ENCODE results near the gene RBM18.

Gene RBM18

GRCh38 chr9:122220673-122221182 lies 43.9 kb downstream of the RBM18 start:
- Histone ChIP-seq H3K4me1 (ENCODE audit: control insufficient read depth in 1 of 2, insufficient read depth in 2 of 2, low read length in 2 of 2) (peaks cover 7 to 37% of the 10 kb centered on the region in 2 donors), H3K27ac (ENCODE audit: low read length) (no peak overlapping the region), H3K27me3 (ENCODE audit: low read depth, low read length) (peaks cover 79% of the 10 kb centered on the region), H3K4me3 (ENCODE audit: low read depth in 1 of 2, low read length in 2 of 2) (no peak overlapping the region), H3K36me3 (ENCODE audit: control insufficient read depth in 1 of 2, insufficient read depth in 2 of 2, low read length in 2 of 2) (no peaks in the 10 kb centered on the region), H3K9me3 (ENCODE audit: control insufficient read depth in 1 of 2, low read length in 2 of 2) (no peaks in the 10 kb centered on the region)

GRCh38 chr9:122219856-122220672 lies 44.6 kb downstream of the RBM18 start:
- Histone ChIP-seq H3K4me3 (ENCODE audit: low read depth in 1 of 2, low read length in 2 of 2) (peak overlapping the region; percentile 4 to 46), H3K27ac (ENCODE audit: low read length) (no peak overlapping the region), H3K4me1 (ENCODE audit: control insufficient read depth in 1 of 2, insufficient read depth in 2 of 2, low read length in 2 of 2) (peaks cover 7 to 33% of the 10 kb centered on the region in 2 donors), H3K27me3 (ENCODE audit: low read depth, low read length) (peaks cover 79% of the 10 kb centered on the region), H3K36me3 (ENCODE audit: control insufficient read depth in 1 of 2, insufficient read depth in 2 of 2, low read length in 2 of 2) (no peaks in the 10 kb centered on the region), H3K9me3 (ENCODE audit: control insufficient read depth in 1 of 2, low read length in 2 of 2) (no peaks in the 10 kb centered on the region)

DNA sequence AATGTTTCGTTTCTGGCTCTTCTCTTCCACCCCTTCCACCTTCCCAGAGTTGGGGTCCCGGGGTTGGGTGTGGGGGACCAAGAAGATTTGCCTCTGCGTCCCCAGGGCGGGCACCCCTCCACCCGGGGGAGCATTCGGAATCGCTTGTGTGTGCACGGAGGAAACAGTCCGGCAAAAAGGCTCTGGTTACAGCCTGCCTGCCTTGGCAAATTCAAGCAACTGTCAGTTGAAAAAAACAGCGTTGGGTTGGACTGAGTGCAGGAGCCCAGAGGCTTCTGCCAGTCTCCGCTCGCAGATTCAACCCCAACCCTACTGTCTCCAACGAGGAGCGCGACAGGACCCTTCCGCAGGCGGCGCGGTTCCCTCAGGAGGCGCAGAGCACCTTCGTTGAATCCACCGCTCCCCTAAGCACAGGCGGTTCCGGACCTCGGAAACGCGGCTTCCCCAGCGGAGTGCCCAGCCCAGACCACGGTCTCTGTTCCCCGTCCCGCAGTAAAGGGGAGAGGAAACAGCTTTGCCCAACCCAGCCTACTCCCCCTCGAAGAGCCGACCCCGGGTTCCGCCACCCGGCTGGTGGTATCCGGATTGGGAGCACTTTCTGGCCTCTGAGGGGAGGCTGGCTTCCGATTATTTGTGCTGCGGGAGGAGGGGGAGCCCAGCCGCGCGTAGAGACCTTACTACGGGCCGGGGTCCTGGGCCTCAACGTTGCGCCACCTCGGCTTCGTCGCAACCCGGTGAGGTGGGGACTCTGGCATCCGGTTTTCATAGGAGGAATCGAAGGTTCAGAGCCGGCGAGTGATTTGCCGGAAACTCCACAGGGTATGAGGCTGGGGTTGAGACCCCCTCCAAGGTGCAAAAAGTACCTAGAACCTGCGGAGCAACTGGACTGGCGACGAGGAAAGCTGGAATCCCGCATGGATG lies 45.4 kb downstream of the RBM18 start:
- H3K27me3 ChIP-seq (ENCODE audit: low read depth, low read length) = peaks cover 77% of the 10 kb centered on the region
- peaks cover 7 to 38% of the 10 kb centered on the region in 2 donors for H3K4me1 ChIP-seq (ENCODE audit: control insufficient read depth in 1 of 2, insufficient read depth in 2 of 2, low read length in 2 of 2)
- H3K4me3 ChIP-seq (ENCODE audit: low read depth in 1 of 2, low read length in 2 of 2) = peak overlapping the region; percentile 4 to 46
- H3K9me3 ChIP-seq (ENCODE audit: control insufficient read depth in 1 of 2, low read length in 2 of 2) = no peaks in the 10 kb centered on the region
- no peaks in the 10 kb centered on the region for H3K36me3 ChIP-seq (ENCODE audit: control insufficient read depth in 1 of 2, insufficient read depth in 2 of 2, low read length in 2 of 2)
- no peak overlapping the region for H3K27ac ChIP-seq (ENCODE audit: low read length)

DNA sequence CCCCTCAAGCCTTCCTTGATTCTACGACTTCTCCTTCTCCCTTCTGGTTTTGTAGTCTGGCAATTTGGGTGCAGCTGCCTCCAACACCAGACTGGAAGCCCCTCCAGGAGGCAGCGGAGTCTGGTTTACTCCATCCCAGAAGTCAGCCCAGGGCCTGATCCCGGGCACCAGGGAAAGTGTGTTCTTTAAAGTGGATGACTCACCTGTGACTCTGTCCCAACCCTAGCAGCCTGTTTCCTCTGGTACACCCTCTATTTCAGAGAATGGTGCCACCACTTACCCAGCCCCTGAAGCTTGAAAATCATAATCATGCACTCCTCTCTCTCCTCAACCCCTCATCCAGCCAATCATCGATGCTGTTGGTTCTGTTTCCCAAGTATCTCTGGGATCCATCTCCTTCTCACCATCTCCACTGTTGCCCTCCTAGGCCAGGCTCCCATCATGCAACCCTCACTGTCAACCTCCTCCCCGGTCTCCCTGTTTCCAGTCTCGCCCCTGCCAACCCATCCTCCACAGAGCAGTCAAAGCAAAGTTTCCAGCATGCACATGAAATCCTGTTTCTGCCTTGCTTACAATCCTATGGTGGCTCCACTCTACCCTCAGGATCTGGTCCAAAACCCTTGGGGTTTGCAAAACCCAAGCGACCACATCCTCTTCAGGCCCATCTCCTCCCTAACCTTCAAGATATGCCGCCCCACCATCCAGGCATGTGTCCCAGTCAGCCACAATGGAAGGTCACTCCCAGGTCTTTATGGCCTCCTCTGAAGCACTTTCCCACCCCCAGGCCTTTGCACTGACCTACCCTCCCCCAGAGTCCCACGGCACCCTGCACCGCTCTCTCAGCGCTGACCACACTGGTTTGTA lies 46.3 kb downstream of the RBM18 start:
- no peaks in the 10 kb centered on the region for H3K9me3 ChIP-seq (ENCODE audit: control insufficient read depth in 1 of 2, low read length in 2 of 2)
- peaks cover 7 to 46% of the 10 kb centered on the region in 2 donors for H3K4me1 ChIP-seq (ENCODE audit: control insufficient read depth in 1 of 2, insufficient read depth in 2 of 2, low read length in 2 of 2)

DNA sequence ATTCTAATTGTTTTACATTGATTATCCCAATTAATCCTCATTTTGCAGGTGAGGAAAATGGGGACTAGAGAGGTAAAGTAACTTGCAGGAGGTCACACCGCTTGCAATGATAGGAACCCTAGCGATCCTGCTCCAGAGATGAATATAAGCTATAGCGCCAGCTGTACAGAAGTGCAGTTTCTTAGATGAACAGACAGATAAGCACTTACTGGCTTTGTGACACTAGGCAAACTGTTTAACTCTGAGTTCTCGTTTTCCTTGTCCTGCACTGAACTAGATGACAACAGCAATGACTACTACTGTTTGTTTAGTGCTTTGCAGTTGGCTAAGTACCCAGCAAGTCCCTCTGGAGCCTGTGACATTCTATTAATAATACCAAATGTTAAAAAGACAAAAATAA lies 47.0 kb downstream of the RBM18 start:
- Histone ChIP-seq H3K36me3 (ENCODE audit: control insufficient read depth in 1 of 2, insufficient read depth in 2 of 2, low read length in 2 of 2) (no peaks in the 10 kb centered on the region), H3K9me3 (ENCODE audit: control insufficient read depth in 1 of 2, low read length in 2 of 2) (no peaks in the 10 kb centered on the region), H3K4me1 (ENCODE audit: control insufficient read depth in 1 of 2, insufficient read depth in 2 of 2, low read length in 2 of 2) (peaks cover 7 to 45% of the 10 kb centered on the region in 2 donors), H3K4me3 (ENCODE audit: low read depth in 1 of 2, low read length in 2 of 2) (no peak overlapping the region), H3K27ac (ENCODE audit: low read length) (no peak overlapping the region), H3K27me3 (ENCODE audit: low read depth, low read length) (peaks cover 80% of the 10 kb centered on the region)

More for the DNA sequence above, 46.3 kb downstream of the RBM18 start:
- no peak overlapping the region for H3K27ac ChIP-seq (ENCODE audit: low read length)
- H3K27me3 ChIP-seq (ENCODE audit: low read depth, low read length) = peaks cover 76% of the 10 kb centered on the region
- H3K4me3 ChIP-seq (ENCODE audit: low read depth in 1 of 2, low read length in 2 of 2) = no peak overlapping the region
- H3K36me3 ChIP-seq (ENCODE audit: control insufficient read depth in 1 of 2, insufficient read depth in 2 of 2, low read length in 2 of 2) = no peaks in the 10 kb centered on the region

GRCh38 chr9:122216798-122217418 lies 47.7 kb downstream of the RBM18 start:
- no peaks in the 10 kb centered on the region for H3K36me3 ChIP-seq (ENCODE audit: control insufficient read depth in 1 of 2, insufficient read depth in 2 of 2, low read length in 2 of 2)
- peaks cover 7 to 44% of the 10 kb centered on the region in 2 donors for H3K4me1 ChIP-seq (ENCODE audit: control insufficient read depth in 1 of 2, insufficient read depth in 2 of 2, low read length in 2 of 2)
- peaks cover 75% of the 10 kb centered on the region for H3K27me3 ChIP-seq (ENCODE audit: low read depth, low read length)
- H3K9me3 ChIP-seq (ENCODE audit: control insufficient read depth in 1 of 2, low read length in 2 of 2) = no peaks in the 10 kb centered on the region
- no peak overlapping the region for H3K27ac ChIP-seq (ENCODE audit: low read length)
- H3K4me3 ChIP-seq (ENCODE audit: low read depth in 1 of 2, low read length in 2 of 2) = no peak overlapping the region

- H3K27me3 ChIP-seq (ENCODE audit: low read depth, low read length) = peaks cover 74% of the 10 kb centered on the region
- H3K9me3 ChIP-seq (ENCODE audit: control insufficient read depth in 1 of 2, low read length in 2 of 2) = no peaks in the 10 kb centered on the region
- H3K4me3 ChIP-seq (ENCODE audit: low read depth in 1 of 2, low read length in 2 of 2) = no peak overlapping the region
- H3K27ac ChIP-seq (ENCODE audit: low read length) = no peak overlapping the region
- peaks cover 7 to 42% of the 10 kb centered on the region in 2 donors for H3K4me1 ChIP-seq (ENCODE audit: control insufficient read depth in 1 of 2, insufficient read depth in 2 of 2, low read length in 2 of 2)
- no peaks in the 10 kb centered on the region for H3K36me3 ChIP-seq (ENCODE audit: control insufficient read depth in 1 of 2, insufficient read depth in 2 of 2, low read length in 2 of 2)
Measured at GRCh38 chr9:122216138-122216797, 48.4 kb downstream of the RBM18 start.

DNA sequence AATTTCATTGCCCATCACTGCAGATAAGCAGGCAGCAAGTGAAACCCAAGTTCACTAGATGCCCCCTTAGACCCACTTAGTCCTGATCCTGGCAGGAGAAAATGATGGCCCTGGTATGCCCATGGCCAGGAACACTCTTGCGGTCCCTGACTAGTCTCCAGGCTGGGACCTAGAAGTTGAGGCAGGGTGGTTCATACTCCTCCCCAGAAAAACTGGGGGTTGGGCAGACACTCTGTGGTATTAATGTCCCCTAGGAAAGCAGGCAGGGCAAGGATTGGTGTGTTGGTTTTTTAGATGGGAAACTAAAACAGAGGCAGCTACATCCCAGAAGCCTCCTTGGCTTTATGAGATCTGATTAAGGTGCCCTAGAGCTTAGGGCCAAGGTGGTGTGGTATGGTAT lies 49.0 kb downstream of the RBM18 start:
- H3K36me3 ChIP-seq (ENCODE audit: control insufficient read depth in 1 of 2, insufficient read depth in 2 of 2, low read length in 2 of 2) = no peaks in the 10 kb centered on the region
- H3K4me1 ChIP-seq (ENCODE audit: control insufficient read depth in 1 of 2, insufficient read depth in 2 of 2, low read length in 2 of 2) = peaks cover 7 to 36% of the 10 kb centered on the region in 2 donors
- no peaks in the 10 kb centered on the region for H3K9me3 ChIP-seq (ENCODE audit: control insufficient read depth in 1 of 2, low read length in 2 of 2)
- H3K27ac ChIP-seq (ENCODE audit: low read length) = no peak overlapping the region
- H3K27me3 ChIP-seq (ENCODE audit: low read depth, low read length) = peaks cover 70% of the 10 kb centered on the region
- no peak overlapping the region for H3K4me3 ChIP-seq (ENCODE audit: low read depth in 1 of 2, low read length in 2 of 2)

- Histone ChIP-seq H3K9me3 (ENCODE audit: control insufficient read depth in 1 of 2, low read length in 2 of 2) (no peaks in the 10 kb centered on the region), H3K36me3 (ENCODE audit: control insufficient read depth in 1 of 2, insufficient read depth in 2 of 2, low read length in 2 of 2) (no peaks in the 10 kb centered on the region), H3K4me1 (ENCODE audit: control insufficient read depth in 1 of 2, insufficient read depth in 2 of 2, low read length in 2 of 2) (peaks cover 0 to 25% of the 10 kb centered on the region in 2 donors), H3K27me3 (ENCODE audit: low read depth, low read length) (peaks cover 58% of the 10 kb centered on the region), H3K4me3 (ENCODE audit: low read depth in 1 of 2, low read length in 2 of 2) (no peak overlapping the region), H3K27ac (ENCODE audit: low read length) (no peak overlapping the region)
Measured at GRCh38 chr9:122214507-122214906, 50.1 kb downstream of the RBM18 start.

Measured in muscle layer of duodenum (tissue), 2 donors.